Prostate gland (tissue), 2 donors: ENCODE data around the gene IMPA2.

ENCODE experiments used
- CTCF ChIP-seq, 4 experiments: fragments of 200-600 bp in 2 of 4; fragments of 450-650 bp in 2 of 4; sonication (generic) in 2 of 4; IDR thresholded peaks; 1 replicate in 3 of 4; 2 replicates in 1 of 4; pipeline ENCODE4 v1.5.1; 2016 to 2019; ENCODE audit warnings: antibody characterized with exemption in 4 of 4, mild to moderate bottlenecking in 2 of 4, moderate library complexity in 2 of 4
- POLR2A ChIP-seq: fragments of 450-650 bp; IDR thresholded peaks from one replicate; pipeline ENCODE4 v1.6.1; 2016; ENCODE audit warnings: antibody characterized with exemption, mild to moderate bottlenecking
- POLR2AphosphoS5 ChIP-seq: sonication (generic); formaldehyde crosslinking; IDR thresholded peaks from one replicate; pipeline ENCODE4 v1.6.1; 2017; ENCODE audit warnings: antibody characterized with exemption

GRCh38 chr18:11944252-11944651 is 37.1 kb upstream of the IMPA2 start:
- TF ChIP-seq CTCF (IDR thresholded peaks at IDR 0.05) (no peak), POLR2AphosphoS5 (no peak), POLR2A (no peak)
